ENCODE measurements around the gene DPYSL3.

Gene DPYSL3

GRCh38 chr5:147408980-147409379 lies 100.9 kb downstream of the DPYSL3 start:
- H3K4me3 ChIP-seq (ENCODE audit: low read depth, low read length): no peak overlapping the region
- TF ChIP-seq, protein P1, sequence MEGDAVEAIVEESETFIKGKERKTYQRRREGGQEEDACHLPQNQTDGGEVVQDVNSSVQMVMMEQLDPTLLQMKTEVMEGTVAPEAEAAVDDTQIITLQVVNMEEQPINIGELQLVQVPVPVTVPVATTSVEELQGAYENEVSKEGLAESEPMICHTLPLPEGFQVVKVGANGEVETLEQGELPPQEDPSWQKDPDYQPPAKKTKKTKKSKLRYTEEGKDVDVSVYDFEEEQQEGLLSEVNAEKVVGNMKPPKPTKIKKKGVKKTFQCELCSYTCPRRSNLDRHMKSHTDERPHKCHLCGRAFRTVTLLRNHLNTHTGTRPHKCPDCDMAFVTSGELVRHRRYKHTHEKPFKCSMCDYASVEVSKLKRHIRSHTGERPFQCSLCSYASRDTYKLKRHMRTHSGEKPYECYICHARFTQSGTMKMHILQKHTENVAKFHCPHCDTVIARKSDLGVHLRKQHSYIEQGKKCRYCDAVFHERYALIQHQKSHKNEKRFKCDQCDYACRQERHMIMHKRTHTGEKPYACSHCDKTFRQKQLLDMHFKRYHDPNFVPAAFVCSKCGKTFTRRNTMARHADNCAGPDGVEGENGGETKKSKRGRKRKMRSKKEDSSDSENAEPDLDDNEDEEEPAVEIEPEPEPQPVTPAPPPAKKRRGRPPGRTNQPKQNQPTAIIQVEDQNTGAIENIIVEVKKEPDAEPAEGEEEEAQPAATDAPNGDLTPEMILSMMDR (IDR thresholded peaks at IDR 0.05; ENCODE audit: low read depth, low read length): no peak
- TF ChIP-seq MYC (IDR thresholded peaks at IDR 0.05; ENCODE audit: low read depth, low read length) (no peak), POLR2A (IDR thresholded peaks at IDR 0.05; ENCODE audit: extremely low read depth, insufficient read length) (no peak)
- TF ChIP-seq, protein P2, sequence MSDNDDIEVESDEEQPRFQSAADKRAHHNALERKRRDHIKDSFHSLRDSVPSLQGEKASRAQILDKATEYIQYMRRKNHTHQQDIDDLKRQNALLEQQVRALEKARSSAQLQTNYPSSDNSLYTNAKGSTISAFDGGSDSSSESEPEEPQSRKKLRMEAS (IDR thresholded peaks at IDR 0.05; ENCODE audit: low read depth, low read length): no peak
- DNase-seq (ENCODE audit: low read depth): no peak

DNA sequence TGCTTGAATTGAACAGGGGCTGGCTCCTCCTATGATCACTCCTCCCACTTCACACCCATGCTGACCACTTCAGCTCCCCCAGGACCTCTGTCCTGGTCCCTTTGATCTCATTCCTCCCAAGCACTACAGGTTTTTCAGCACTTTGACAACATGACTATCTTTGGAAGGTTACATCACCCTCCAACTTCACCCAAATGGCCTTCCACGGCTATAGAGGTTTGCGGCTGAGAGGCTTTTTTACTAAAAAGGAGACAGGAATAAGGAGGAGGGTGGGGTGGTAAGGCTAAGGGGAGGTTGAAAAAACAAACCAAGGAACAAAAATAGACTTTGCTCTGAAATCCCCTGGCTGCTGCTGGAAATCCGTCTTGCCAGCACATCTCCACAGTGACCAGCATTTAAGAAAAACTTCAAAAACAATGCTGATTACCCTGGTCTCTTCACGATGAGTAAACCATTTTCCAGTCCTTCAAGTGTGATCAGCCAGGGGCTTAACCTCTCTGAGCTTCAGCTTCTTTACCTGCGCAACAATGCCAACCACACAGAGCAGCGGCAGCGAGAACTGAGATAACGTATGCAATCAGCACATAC lies 102.7 kb downstream of the DPYSL3 start:
- TF ChIP-seq POLR2A (IDR thresholded peaks at IDR 0.05; ENCODE audit: extremely low read depth, insufficient read length) (no peak), MYC (IDR thresholded peaks at IDR 0.05; ENCODE audit: low read depth, low read length) (no peak)
- TF ChIP-seq, protein P2 (IDR thresholded peaks at IDR 0.05; ENCODE audit: low read depth, low read length): no peak
- TF ChIP-seq, protein P1 (IDR thresholded peaks at IDR 0.05; ENCODE audit: low read depth, low read length): no peak
- no peak for DNase-seq (ENCODE audit: low read depth)
- H3K4me3 ChIP-seq (ENCODE audit: low read depth, low read length): no peak overlapping the region

DNA sequence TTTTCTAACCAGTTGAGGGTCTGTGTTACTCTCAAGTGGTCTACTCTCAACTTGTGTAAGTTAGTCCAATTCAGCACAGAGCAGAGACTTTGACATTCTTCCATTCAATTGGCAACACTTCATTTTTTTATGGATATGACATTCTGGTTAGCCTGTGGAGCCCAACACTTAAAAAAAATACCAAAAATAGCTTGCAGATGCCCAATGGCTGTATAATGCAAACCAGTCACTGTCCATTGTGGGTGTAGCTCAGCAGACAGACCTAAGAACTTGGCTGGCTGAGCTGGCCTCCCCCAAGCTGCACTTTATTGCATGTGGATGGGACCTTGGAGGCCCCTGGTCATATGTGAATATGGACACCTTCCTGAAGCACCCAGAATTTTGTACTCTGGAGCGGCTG lies 103.2 kb downstream of the DPYSL3 start:
- TF ChIP-seq, protein P2 (IDR thresholded peaks at IDR 0.05; ENCODE audit: low read depth, low read length): no peak
- TF ChIP-seq, protein P1 (IDR thresholded peaks at IDR 0.05; ENCODE audit: low read depth, low read length): no peak
- TF ChIP-seq POLR2A (IDR thresholded peaks at IDR 0.05; ENCODE audit: extremely low read depth, insufficient read length) (no peak), MYC (IDR thresholded peaks at IDR 0.05; ENCODE audit: low read depth, low read length) (no peak)
- no peak overlapping the region for H3K4me3 ChIP-seq (ENCODE audit: low read depth, low read length)
- DNase-seq (ENCODE audit: low read depth): no peak

DNA sequence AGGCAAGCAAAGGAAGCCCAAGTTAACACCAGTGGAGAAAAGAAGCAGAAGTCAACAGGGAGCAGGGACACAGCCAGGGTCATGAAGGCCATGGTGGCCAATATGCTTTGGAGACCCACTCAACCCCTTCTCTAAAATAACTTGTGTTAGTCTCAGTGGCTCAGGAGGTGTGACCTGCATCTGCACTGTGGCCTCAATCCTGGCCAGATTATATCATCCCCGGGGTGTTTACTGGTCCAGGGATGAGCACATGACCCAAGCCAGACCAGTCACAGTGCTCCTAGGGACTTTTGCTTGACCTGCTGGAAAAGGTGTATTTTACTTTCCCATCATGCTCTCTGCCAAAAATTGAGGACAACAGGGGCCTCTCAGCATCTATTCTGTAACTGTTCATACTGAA lies 105.2 kb downstream of the DPYSL3 start:
- no peak for DNase-seq (ENCODE audit: low read depth)
- TF ChIP-seq, protein P2 (IDR thresholded peaks at IDR 0.05; ENCODE audit: low read depth, low read length): no peak
- TF ChIP-seq, protein P1 (IDR thresholded peaks at IDR 0.05; ENCODE audit: low read depth, low read length): no peak
- TF ChIP-seq POLR2A (IDR thresholded peaks at IDR 0.05; ENCODE audit: extremely low read depth, insufficient read length) (no peak), MYC (IDR thresholded peaks at IDR 0.05; ENCODE audit: low read depth, low read length) (no peak)
- no peak overlapping the region for H3K4me3 ChIP-seq (ENCODE audit: low read depth, low read length)

DNA sequence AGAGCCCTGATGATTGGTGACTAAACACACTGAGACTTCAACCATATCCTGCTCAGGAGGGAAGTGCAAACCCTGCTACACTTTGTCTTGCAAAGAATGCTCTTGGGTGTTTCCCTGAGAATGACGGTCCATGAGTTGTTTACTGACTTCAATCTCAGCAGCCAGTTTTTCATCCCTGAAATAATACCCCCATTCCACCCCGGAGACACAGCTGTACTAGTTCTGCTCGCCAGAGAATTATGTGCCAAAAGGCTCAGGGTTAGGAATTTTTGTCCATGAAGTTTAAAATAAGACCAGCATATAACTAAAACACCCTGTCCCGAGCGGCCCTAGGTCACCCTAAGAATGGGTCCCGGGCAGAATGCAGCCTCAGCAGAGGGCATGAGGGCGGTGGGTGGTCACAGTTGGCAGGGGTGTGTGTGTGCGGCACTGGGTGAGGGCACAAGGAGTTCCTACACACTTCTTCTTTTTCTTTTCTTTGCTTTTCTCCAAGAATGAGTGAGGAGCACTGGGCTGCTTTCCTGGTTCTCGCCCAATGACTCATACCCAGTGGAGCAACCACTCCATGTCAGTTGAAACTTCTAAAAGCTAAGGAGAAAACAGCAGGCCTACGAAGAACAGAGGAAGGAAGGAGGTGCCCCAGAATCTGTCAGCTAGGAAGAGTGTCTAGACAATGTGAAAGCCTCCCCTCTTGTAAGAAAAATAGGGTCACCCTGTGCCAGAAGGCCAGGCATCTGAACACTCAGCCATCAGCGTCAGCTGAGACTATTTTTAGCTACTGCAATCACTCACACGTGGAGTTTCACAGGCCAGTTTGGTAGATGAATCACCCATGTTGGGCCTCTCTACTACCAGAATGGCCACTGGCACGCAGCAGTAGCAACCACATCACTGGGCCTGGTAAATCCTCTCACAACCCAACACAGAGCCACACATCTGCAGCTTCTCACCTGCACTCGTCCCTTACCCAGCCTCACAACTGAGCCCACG lies 105.9 kb downstream of the DPYSL3 start:
- H3K4me3 ChIP-seq (ENCODE audit: low read depth, low read length): no peak overlapping the region
- TF ChIP-seq, protein P2 (IDR thresholded peaks at IDR 0.05; ENCODE audit: low read depth, low read length): peak; percentile 66
- TF ChIP-seq MYC (IDR thresholded peaks at IDR 0.05; ENCODE audit: low read depth, low read length) (no peak), POLR2A (IDR thresholded peaks at IDR 0.05; ENCODE audit: extremely low read depth, insufficient read length) (no peak)
- TF ChIP-seq, protein P1 (IDR thresholded peaks at IDR 0.05; ENCODE audit: low read depth, low read length): no peak
- DNase-seq (ENCODE audit: low read depth): peak; percentile 82

Data from NB4 (cell line).